Measurements from ENCODE around the gene PTTG2. TPM values are rescaled to one million over a fixed set of nuclear protein-coding genes. Genes with fewer than 3 reads are reported as not detected.

PTTG2 gene
- total RNA-seq, 2 donors from 2014 or later = 2.6 TPM; not detected in 1

GRCh38 chr4:38009421-38009820, 49.2 kb downstream of the PTTG2 start:
- Histone ChIP-seq H3K27me3 (replicated peaks; ENCODE audit: insufficient read depth) (no peaks in the 10 kb centered on the region), H3K27ac (peak overlapping the region in 1 of 2 donors; percentile 73), H3K4me1 (replicated peaks) (peaks cover 8% of the 10 kb centered on the region), H3K4me3 (no peak overlapping the region), H3K36me3 (no peaks in the 10 kb centered on the region), H3K9me3 (no peaks in the 10 kb centered on the region)
- TF ChIP-seq CTCF (IDR thresholded peaks at IDR 0.05) (no peak), POLR2AphosphoS5 (IDR thresholded peaks at IDR 0.05) (no peak), POLR2A (IDR thresholded peaks at IDR 0.05) (no peak)
- DNase-seq (ENCODE audit: low spot score) = no peak
- intact Hi-C loops (cut with DNase I) = no loop called here

GRCh38 chr4:38009949-38010348, 49.8 kb downstream of the PTTG2 start:
- H3K36me3 ChIP-seq = no peaks in the 10 kb centered on the region
- no peak overlapping the region for H3K4me3 ChIP-seq
- intact Hi-C loops (cut with DNase I) = no loop called here
- H3K27me3 ChIP-seq (replicated peaks; ENCODE audit: insufficient read depth) = no peaks in the 10 kb centered on the region
- TF ChIP-seq POLR2AphosphoS5 (IDR thresholded peaks at IDR 0.05) (peak; percentile 36), POLR2A (IDR thresholded peaks at IDR 0.05) (no peak), CTCF (IDR thresholded peaks at IDR 0.05) (no peak)
- peak overlapping the region; percentile 46 to 73 for H3K27ac ChIP-seq
- DNase-seq (ENCODE audit: low spot score) = no peak
- H3K9me3 ChIP-seq = no peaks in the 10 kb centered on the region
- 50% methylated on average over 3 of the region's 3 CpGs for WGBS
- peaks cover 6% of the 10 kb centered on the region for H3K4me1 ChIP-seq (replicated peaks)

Other genes with a start within 250 kb of the PTTG2 start
- gene PGM2, start 133.7 kb upstream of the PTTG2 start, total RNA-seq = 10 to 100 TPM; 23.2 to 25.3 TPM
- gene TBC1D1, start 69.3 kb upstream of the PTTG2 start, total RNA-seq = 100 to 1,000 TPM in 1 of 2 donors, 10 to 100 TPM in 1; 49.8 to 129 TPM